HepG2 (cell line): Measurements from ENCODE around the gene CYSRT1. TPM values are rescaled to one million over a fixed set of nuclear protein-coding genes. Genes with fewer than 3 reads are reported as not detected.

ENCODE experiments used
- ASH2L ChIP-seq: fragments of 300-600, 200-600 bp; sonication (generic); IDR thresholded peaks from 2 replicates; pipeline ENCODE4 v1.7.0; 2017; ENCODE audit warnings: low read depth, mild to moderate bottlenecking, moderate library complexity, mixed read lengths, low read length; ENCODE audit not compliant: insufficient read length
- FOXM1 ChIP-seq: sonication (generic); formaldehyde crosslinking; IDR thresholded peaks from 2 replicates; pipeline ENCODE4 v1.5.0; 2020; ENCODE audit warnings: missing genetic modification reagents
- HMGA1 ChIP-seq: sonication (generic); formaldehyde crosslinking; conservative IDR thresholded peaks from 2 replicates; pipeline ENCODE4 v1.4.0; 2020; ENCODE audit warnings: missing genetic modification reagents
- KDM4B ChIP-seq: sonication (generic); formaldehyde crosslinking; IDR thresholded peaks from 2 replicates; pipeline ENCODE4 v1.4.0; 2020; ENCODE audit warnings: missing genetic modification reagents
- KLF12 ChIP-seq: sonication (generic); formaldehyde crosslinking; IDR thresholded peaks from 2 replicates; pipeline ENCODE4 v1.4.0; 2020; ENCODE audit warnings: missing genetic modification reagents, borderline replicate concordance
- MXI1 ChIP-seq: IDR thresholded peaks from 3 replicates; pipeline ENCODE4 v1.6.1; 2012; ENCODE audit warnings: low read depth, low read length, inconsistent platforms, borderline replicate concordance
- PHF21A ChIP-seq: sonication (generic); formaldehyde crosslinking; IDR thresholded peaks from 2 replicates; pipeline ENCODE4 v1.5.0; 2020; ENCODE audit warnings: mild to moderate bottlenecking, missing genetic modification reagents
- PRPF4 ChIP-seq: fragments of 200-400 bp; formaldehyde crosslinking; IDR thresholded peaks from 2 replicates; pipeline ENCODE4 v1.6.1; 2016; ENCODE audit warnings: low read length, low read depth; ENCODE audit not compliant: poor library complexity, severe bottlenecking
- SETDB1 ChIP-seq: sonication (generic); formaldehyde crosslinking; IDR thresholded peaks from 2 replicates; pipeline ENCODE4 v1.5.1; 2020; ENCODE audit warnings: missing genetic modification reagents, mild to moderate bottlenecking, borderline replicate concordance
- ZEB1 ChIP-seq: IDR thresholded peaks from 2 replicates; pipeline ENCODE4 v1.6.1; 2012; ENCODE audit warnings: mild to moderate bottlenecking, low read depth, inconsistent platforms; ENCODE audit not compliant: insufficient replicate concordance
- ZNF335 ChIP-seq: sonication (generic); formaldehyde crosslinking; IDR thresholded peaks from 2 replicates; pipeline ENCODE4 v1.4.0; 2020; ENCODE audit warnings: missing genetic modification reagents
- ZNF468 ChIP-seq: sonication (generic); formaldehyde crosslinking; IDR thresholded peaks from 2 replicates; pipeline ENCODE4 v1.8.0; 2022; ENCODE audit warnings: mild to moderate bottlenecking, moderate library complexity, missing genetic modification reagents
- ZNF556 ChIP-seq: sonication (generic); formaldehyde crosslinking; IDR thresholded peaks from 2 replicates; pipeline ENCODE4 v1.4.0; 2020; ENCODE audit warnings: mild to moderate bottlenecking, missing genetic modification reagents, borderline replicate concordance
- ZNF563 ChIP-seq: sonication (generic); formaldehyde crosslinking; IDR thresholded peaks from 2 replicates; pipeline ENCODE4 v1.8.0; 2022; ENCODE audit warnings: mild to moderate bottlenecking, moderate library complexity, missing genetic modification reagents
- polyA plus RNA-seq, 8 experiments: library from polyadenylated mRNA; depleted of rRNA in 3 of 8; stranded (reverse) in 7 of 8; unstranded in 1 of 8; fragments of >200 nt; fragmentation: Illumina TruSeq in 4 of 8; extraction: Trizol in 4 of 8; gene quantifications; 2 replicates each; pipeline versions ENCODE4 v1.2.1 to v1.2.3, GENCODE V29; 2011 to 2016; ENCODE audit warnings: low read depth in 4 of 8, missing spikeins in 1 of 8, mixed read lengths in 1 of 8; ENCODE audit not compliant: insufficient read depth in 1 of 8
- total RNA-seq, 5 experiments: library from RNA; depleted of rRNA; stranded (reverse); fragments of >200 nt; fragmentation: Illumina TruSeq; extraction: Trizol; gene quantifications; 2 replicates each; pipeline ENCODE4 v1.2.3, GENCODE V29; 2016; ENCODE audit warnings: low read depth in 1 of 5
- TF ChIP-seq, protein P1 (sequence below): sonication (generic); formaldehyde crosslinking; IDR thresholded peaks from 2 replicates; pipeline ENCODE4 v1.5.0; 2020; ENCODE audit warnings: mild to moderate bottlenecking, missing genetic modification reagents, borderline replicate concordance
- TF ChIP-seq, protein P2 (sequence below): sonication (generic); formaldehyde crosslinking; IDR thresholded peaks from 2 replicates; pipeline ENCODE4 v1.8.1; 2023; ENCODE audit warnings: mild to moderate bottlenecking, missing genetic modification reagents, borderline replicate concordance
- TF ChIP-seq, protein P3 (sequence below): sonication (generic); formaldehyde crosslinking; IDR thresholded peaks from 2 replicates; pipeline ENCODE4 v1.4.0; 2020; ENCODE audit warnings: missing genetic modification reagents, mild to moderate bottlenecking, borderline replicate concordance
- TF ChIP-seq, protein P4 (sequence below): sonication (generic); formaldehyde crosslinking; IDR thresholded peaks from 2 replicates; pipeline ENCODE4 v1.5.0; 2020; ENCODE audit warnings: missing genetic modification reagents

Gene CYSRT1
- total and polyA plus RNA-seq, 2 of the 13 experiments (the other 11 are each of a cell fraction or from before 2014, with no cell fraction given), result 1.5 to 2.1 TPM

DNA sequence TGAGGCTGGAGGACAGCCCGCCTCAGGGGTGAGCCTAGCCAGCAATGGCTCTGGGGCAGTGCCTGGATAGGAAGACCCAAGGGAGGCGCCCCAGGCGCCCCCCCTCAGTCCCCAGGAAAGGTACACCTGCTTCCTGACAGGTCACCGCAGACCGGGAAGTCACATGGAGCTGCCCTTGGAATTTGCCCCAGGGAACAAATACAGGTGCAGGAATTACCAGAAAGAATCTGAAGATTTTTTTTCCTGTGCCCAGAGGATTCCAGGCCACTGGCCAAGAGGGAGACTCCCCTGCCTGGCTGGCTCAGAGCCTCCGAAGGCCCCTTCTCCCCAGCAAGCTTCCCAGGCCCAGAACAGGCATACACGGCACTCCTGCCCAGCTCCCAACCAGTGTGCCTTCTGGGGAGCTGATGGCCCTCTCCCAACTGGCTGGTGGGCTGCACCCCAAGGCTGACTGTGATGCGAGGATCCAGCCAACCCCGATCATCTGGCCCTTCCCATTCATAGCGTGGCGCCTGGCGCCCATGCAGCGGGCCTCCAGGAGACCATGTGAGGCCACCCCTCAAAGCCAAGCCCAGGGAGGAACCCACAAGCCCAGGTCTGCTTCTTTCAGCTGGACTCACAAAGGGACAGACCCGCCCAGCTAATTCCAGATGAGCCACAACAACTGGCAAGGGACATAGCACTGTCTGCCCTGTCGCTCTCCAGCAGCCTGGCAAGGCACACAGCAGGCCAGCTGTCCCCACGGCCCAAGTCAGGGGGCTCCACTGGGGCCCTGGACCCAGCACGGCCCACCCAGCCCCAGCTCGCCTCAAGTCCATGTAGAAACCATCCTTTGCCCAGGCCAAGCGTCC, 26.7 kb upstream of the CYSRT1 start (continued):
- TF ChIP-seq, protein P1, sequence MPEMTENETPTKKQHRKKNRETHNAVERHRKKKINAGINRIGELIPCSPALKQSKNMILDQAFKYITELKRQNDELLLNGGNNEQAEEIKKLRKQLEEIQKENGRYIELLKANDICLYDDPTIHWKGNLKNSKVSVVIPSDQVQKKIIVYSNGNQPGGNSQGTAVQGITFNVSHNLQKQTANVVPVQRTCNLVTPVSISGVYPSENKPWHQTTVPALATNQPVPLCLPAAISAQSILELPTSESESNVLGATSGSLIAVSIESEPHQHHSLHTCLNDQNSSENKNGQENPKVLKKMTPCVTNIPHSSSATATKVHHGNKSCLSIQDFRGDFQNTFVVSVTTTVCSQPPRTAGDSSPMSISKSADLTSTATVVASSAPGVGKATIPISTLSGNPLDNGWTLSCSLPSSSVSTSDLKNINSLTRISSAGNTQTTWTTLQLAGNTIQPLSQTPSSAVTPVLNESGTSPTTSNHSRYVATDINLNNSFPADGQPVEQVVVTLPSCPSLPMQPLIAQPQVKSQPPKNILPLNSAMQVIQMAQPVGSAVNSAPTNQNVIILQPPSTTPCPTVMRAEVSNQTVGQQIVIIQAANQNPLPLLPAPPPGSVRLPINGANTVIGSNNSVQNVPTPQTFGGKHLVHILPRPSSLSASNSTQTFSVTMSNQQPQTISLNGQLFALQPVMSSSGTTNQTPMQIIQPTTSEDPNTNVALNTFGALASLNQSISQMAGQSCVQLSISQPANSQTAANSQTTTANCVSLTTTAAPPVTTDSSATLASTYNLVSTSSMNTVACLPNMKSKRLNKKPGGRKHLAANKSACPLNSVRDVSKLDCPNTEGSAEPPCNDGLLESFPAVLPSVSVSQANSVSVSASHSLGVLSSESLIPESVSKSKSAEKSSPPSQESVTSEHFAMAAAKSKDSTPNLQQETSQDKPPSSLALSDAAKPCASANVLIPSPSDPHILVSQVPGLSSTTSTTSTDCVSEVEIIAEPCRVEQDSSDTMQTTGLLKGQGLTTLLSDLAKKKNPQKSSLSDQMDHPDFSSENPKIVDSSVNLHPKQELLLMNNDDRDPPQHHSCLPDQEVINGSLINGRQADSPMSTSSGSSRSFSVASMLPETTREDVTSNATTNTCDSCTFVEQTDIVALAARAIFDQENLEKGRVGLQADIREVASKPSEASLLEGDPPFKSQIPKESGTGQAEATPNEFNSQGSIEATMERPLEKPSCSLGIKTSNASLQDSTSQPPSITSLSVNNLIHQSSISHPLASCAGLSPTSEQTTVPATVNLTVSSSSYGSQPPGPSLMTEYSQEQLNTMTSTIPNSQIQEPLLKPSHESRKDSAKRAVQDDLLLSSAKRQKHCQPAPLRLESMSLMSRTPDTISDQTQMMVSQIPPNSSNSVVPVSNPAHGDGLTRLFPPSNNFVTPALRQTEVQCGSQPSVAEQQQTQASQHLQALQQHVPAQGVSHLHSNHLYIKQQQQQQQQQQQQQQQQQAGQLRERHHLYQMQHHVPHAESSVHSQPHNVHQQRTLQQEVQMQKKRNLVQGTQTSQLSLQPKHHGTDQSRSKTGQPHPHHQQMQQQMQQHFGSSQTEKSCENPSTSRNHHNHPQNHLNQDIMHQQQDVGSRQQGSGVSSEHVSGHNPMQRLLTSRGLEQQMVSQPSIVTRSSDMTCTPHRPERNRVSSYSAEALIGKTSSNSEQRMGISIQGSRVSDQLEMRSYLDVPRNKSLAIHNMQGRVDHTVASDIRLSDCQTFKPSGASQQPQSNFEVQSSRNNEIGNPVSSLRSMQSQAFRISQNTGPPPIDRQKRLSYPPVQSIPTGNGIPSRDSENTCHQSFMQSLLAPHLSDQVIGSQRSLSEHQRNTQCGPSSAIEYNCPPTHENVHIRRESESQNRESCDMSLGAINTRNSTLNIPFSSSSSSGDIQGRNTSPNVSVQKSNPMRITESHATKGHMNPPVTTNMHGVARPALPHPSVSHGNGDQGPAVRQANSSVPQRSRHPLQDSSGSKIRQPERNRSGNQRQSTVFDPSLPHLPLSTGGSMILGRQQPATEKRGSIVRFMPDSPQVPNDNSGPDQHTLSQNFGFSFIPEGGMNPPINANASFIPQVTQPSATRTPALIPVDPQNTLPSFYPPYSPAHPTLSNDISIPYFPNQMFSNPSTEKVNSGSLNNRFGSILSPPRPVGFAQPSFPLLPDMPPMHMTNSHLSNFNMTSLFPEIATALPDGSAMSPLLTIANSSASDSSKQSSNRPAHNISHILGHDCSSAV (CRISPR knock-in tag), result no peak
- TF ChIP-seq SETDB1 (CRISPR knock-in tag), result no peak
- no peak for TF ChIP-seq ZNF468 (CRISPR knock-in tag)
- no peak for TF ChIP-seq PRPF4
- TF ChIP-seq, protein P2, sequence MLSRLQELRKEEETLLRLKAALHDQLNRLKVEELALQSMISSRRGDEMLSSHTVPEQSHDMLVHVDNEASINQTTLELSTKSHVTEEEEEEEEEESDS (CRISPR knock-in tag), result no peak
- no peak; the same call in 1 of the 2 replicates for TF ChIP-seq ZNF556
- peak; percentile 94 for TF ChIP-seq ZEB1
- peak; percentile 78 for TF ChIP-seq PHF21A (CRISPR knock-in tag)
- TF ChIP-seq MXI1, result peak; percentile 39; the same call in 1 of the 3 replicates
- TF ChIP-seq HMGA1 (CRISPR knock-in tag), result no peak
- no peak for TF ChIP-seq ZNF563 (CRISPR knock-in tag)
- TF ChIP-seq ZNF335 (CRISPR knock-in tag), result no peak
- TF ChIP-seq KDM4B, result no peak
- TF ChIP-seq KLF12 (CRISPR knock-in tag), result no peak
- TF ChIP-seq, protein P3, sequence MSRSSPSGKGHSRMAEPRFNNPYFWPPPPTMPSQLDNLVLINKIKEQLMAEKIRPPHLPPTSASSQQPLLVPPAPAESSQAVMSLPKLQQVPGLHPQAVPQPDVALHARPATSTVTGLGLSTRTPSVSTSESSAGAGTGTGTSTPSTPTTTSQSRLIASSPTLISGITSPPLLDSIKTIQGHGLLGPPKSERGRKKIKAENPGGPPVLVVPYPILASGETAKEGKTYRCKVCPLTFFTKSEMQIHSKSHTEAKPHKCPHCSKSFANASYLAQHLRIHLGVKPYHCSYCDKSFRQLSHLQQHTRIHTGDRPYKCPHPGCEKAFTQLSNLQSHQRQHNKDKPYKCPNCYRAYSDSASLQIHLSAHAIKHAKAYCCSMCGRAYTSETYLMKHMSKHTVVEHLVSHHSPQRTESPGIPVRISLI (CRISPR knock-in tag), result peak; percentile 14; the same call in 1 of the 2 replicates
- TF ChIP-seq ASH2L, result no peak
- TF ChIP-seq, protein P4, sequence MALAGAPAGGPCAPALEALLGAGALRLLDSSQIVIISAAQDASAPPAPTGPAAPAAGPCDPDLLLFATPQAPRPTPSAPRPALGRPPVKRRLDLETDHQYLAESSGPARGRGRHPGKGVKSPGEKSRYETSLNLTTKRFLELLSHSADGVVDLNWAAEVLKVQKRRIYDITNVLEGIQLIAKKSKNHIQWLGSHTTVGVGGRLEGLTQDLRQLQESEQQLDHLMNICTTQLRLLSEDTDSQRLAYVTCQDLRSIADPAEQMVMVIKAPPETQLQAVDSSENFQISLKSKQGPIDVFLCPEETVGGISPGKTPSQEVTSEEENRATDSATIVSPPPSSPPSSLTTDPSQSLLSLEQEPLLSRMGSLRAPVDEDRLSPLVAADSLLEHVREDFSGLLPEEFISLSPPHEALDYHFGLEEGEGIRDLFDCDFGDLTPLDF (CRISPR knock-in tag), result no peak
- TF ChIP-seq FOXM1 (CRISPR knock-in tag), result no peak
- TF ChIP-seq, all 625 proteins: peak for 50
